ENCODE data around the gene CLDN24. TPM values are rescaled to one million over a fixed set of nuclear protein-coding genes. Genes with fewer than 3 reads are reported as not detected.

The CLDN24 gene
- total and polyA plus RNA-seq, 2 experiments from 2014 or later = 0.94 TPM; not detected in 1

DNA sequence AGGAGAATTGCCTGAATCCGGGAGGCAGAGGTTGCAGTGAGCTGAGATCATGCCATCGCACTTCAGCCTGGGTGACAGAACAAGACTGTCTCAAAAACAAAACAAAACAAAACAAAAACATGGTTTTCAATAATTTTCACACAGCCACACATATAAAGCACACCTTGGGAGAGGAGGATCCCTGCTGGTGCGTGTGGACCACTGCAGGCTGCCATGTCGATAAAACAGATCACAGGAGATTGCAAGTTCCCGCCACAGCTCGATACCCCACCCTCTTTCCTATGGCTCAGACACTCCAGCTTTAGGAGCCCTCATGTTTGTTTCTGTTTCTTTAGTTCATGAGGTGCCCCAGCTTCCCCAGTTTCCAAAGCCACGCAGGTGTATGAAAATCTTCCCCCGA, 31.3 kb upstream of the CLDN24 start:
- Histone ChIP-seq H3K9me3 (ENCODE audit: low read depth) (no peaks in the 10 kb centered on the region), H3K79me2 (no peaks in the 10 kb centered on the region), H3K27me3 (no peaks in the 10 kb centered on the region), H3K27ac (no peak overlapping the region), H4K20me1 (ENCODE audit: insufficient read depth, poor library complexity, severe bottlenecking) (no peaks in the 10 kb centered on the region), H3K4me2 (no peak overlapping the region), H2AFZ (no peak overlapping the region), H3K4me1 (ENCODE audit: insufficient read depth) (no peaks in the 10 kb centered on the region), H3K9me2 (replicated peaks; ENCODE audit: insufficient read depth) (no peaks in the 10 kb centered on the region), H3K36me3 (replicated peaks; ENCODE audit: insufficient read depth, low read depth) (no peaks in the 10 kb centered on the region), H3K4me3 (no peak overlapping the region)
- DNase-seq (ENCODE audit: low spot score) = no peak
- TF ChIP-seq EZH2phosphoT487 (IDR thresholded peaks at IDR 0.05; ENCODE audit: low read depth, severe bottlenecking, unreplicated experiment) (no peak), EZH2 (IDR thresholded peaks at IDR 0.05; ENCODE audit: borderline replicate concordance) (no peak)
- TF ChIP-seq, protein P1, sequence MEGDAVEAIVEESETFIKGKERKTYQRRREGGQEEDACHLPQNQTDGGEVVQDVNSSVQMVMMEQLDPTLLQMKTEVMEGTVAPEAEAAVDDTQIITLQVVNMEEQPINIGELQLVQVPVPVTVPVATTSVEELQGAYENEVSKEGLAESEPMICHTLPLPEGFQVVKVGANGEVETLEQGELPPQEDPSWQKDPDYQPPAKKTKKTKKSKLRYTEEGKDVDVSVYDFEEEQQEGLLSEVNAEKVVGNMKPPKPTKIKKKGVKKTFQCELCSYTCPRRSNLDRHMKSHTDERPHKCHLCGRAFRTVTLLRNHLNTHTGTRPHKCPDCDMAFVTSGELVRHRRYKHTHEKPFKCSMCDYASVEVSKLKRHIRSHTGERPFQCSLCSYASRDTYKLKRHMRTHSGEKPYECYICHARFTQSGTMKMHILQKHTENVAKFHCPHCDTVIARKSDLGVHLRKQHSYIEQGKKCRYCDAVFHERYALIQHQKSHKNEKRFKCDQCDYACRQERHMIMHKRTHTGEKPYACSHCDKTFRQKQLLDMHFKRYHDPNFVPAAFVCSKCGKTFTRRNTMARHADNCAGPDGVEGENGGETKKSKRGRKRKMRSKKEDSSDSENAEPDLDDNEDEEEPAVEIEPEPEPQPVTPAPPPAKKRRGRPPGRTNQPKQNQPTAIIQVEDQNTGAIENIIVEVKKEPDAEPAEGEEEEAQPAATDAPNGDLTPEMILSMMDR (IDR thresholded peaks at IDR 0.05; ENCODE audit: poor library complexity) = no peak
- 94% methylated on average over 8 of the region's 8 CpGs for WGBS (ENCODE audit: low lambda C conversion rate, missing lambda C conversion rate)

DNA sequence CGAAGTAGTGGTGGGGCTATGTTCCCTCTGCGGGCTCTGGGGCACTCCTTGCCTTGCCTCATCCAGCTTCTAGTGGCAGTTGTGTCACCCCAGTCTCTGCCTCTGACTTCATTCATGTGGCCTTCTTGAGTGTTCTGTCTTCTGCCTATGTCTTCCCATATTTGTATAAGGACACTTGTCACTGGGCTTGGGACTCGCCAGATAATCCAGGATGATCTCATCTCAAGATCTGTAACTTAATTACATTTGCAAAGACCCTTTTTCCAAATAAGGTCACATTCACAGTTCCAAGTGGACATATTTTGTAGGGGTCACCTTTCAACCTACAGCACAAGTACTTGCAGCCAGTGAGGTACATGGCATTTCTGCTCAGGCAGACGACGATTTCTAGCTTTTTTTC, 30.3 kb upstream of the CLDN24 start:
- Histone ChIP-seq H3K9me2 (replicated peaks; ENCODE audit: insufficient read depth) (no peaks in the 10 kb centered on the region), H3K36me3 (replicated peaks; ENCODE audit: insufficient read depth, low read depth) (no peaks in the 10 kb centered on the region), H3K9me3 (ENCODE audit: low read depth) (no peaks in the 10 kb centered on the region), H3K4me1 (ENCODE audit: insufficient read depth) (no peaks in the 10 kb centered on the region), H3K27me3 (no peaks in the 10 kb centered on the region), H2AFZ (no peak overlapping the region), H3K4me2 (no peak overlapping the region), H3K79me2 (no peaks in the 10 kb centered on the region), H4K20me1 (ENCODE audit: insufficient read depth, poor library complexity, severe bottlenecking) (no peaks in the 10 kb centered on the region), H3K27ac (no peak overlapping the region), H3K4me3 (no peak overlapping the region)
- TF ChIP-seq, protein P1 (IDR thresholded peaks at IDR 0.05; ENCODE audit: poor library complexity) = no peak
- no peak for DNase-seq (ENCODE audit: low spot score)
- 92% methylated on average over 5 of the region's 5 CpGs for WGBS (ENCODE audit: low lambda C conversion rate, missing lambda C conversion rate)

DNA sequence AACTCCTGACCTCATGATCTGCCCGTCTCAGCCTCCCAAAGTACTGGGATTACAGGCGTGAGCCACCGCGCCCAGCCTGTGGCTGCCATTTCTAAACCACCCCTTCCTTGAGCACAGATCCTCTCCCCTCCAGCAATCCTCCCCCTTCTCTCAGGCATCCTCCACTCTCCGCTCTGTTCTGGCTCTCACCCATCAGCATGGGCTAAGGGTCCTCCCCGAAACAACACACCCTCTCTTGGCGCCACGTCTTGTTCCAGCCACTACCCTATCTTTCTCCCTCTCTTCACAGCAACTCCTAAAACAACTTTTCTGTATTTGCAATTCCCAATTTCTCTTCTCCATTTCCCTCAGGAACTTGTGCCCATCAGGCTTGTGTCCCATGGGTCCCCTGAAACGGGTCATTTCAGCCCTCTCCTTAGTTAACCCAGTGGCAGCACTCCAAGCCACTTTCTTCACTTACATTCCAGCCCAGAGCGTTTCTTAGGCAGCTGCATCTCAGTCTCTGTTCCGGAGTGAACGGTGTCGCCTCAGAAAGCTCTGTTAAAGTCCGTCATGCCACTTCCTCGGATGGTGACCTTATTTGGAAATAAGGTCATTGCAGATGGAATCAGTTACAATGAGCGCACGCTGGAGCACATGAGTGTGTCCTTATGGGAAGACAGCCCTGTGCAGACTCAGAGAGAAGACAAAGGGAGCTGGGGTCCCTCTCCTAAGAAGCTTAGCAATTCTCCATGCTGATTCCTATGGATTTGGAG, 28.3 kb upstream of the CLDN24 start:
- TF ChIP-seq EZH2phosphoT487 (IDR thresholded peaks at IDR 0.05; ENCODE audit: low read depth, severe bottlenecking, unreplicated experiment) = no peak
- no peak for TF ChIP-seq EZH2 (IDR thresholded peaks at IDR 0.05; ENCODE audit: borderline replicate concordance)
- TF ChIP-seq, protein P1 (IDR thresholded peaks at IDR 0.05; ENCODE audit: poor library complexity) = no peak
- no peak overlapping the region for H2AFZ ChIP-seq
- H3K9me3 ChIP-seq (ENCODE audit: low read depth) = no peaks in the 10 kb centered on the region
- no peaks in the 10 kb centered on the region for H3K4me1 ChIP-seq (ENCODE audit: insufficient read depth)
- H3K36me3 ChIP-seq (replicated peaks; ENCODE audit: insufficient read depth, low read depth) = no peaks in the 10 kb centered on the region
- WGBS (ENCODE audit: low lambda C conversion rate, missing lambda C conversion rate) = 93% methylated on average over 16 of the region's 17 CpGs
- H3K9me2 ChIP-seq (replicated peaks; ENCODE audit: insufficient read depth) = no peaks in the 10 kb centered on the region
- no peaks in the 10 kb centered on the region for H3K79me2 ChIP-seq
- no peak overlapping the region for H3K27ac ChIP-seq
- no peaks in the 10 kb centered on the region for H3K27me3 ChIP-seq
- H4K20me1 ChIP-seq (ENCODE audit: insufficient read depth, poor library complexity, severe bottlenecking) = no peaks in the 10 kb centered on the region
- H3K4me2 ChIP-seq = no peak overlapping the region
- no peak overlapping the region for H3K4me3 ChIP-seq
- no peak for DNase-seq (ENCODE audit: low spot score)
